Smooth muscle cell of the brain vasculature (primary cell): ENCODE results near the gene UBA6.

ENCODE experiments used
- DNase-seq: peaks from one replicate; pipeline ENCODE4 v3.0.0-alpha.2; 2012; ENCODE audit warnings: low read depth, low spot score

Gene UBA6

GRCh38 chr4:67576538-67576937 is 124.4 kb downstream of the UBA6 start:
- DNase-seq, result no peak

- DNase-seq, result no peak
Observed at GRCh38 chr4:67576059-67576466, 124.9 kb downstream of the UBA6 start.

GRCh38 chr4:67575232-67576058 is 125.5 kb downstream of the UBA6 start:
- no peak for DNase-seq

GRCh38 chr4:67573193-67573592 is 127.8 kb downstream of the UBA6 start:
- no peak for DNase-seq

GRCh38 chr4:67571975-67572374 is 129.0 kb downstream of the UBA6 start:
- no peak for DNase-seq

- no peak for DNase-seq
Observed at GRCh38 chr4:67570537-67570936, 130.4 kb downstream of the UBA6 start.

- DNase-seq, result no peak
Observed at GRCh38 chr4:67568820-67569219, 132.1 kb downstream of the UBA6 start.

- DNase-seq, result no peak
Observed at GRCh38 chr4:67566335-67566734, 134.6 kb downstream of the UBA6 start.

- no peak for DNase-seq
Observed at GRCh38 chr4:67565284-67565683, 135.7 kb downstream of the UBA6 start.
